ENCODE results near the gene HTATIP2. TPM values are rescaled to one million over a fixed set of nuclear protein-coding genes. Genes with fewer than 3 reads are reported as not detected.

HTATIP2 gene
- polyA plus RNA-seq, 1 donor from 2014 or later, result not detected

DNA sequence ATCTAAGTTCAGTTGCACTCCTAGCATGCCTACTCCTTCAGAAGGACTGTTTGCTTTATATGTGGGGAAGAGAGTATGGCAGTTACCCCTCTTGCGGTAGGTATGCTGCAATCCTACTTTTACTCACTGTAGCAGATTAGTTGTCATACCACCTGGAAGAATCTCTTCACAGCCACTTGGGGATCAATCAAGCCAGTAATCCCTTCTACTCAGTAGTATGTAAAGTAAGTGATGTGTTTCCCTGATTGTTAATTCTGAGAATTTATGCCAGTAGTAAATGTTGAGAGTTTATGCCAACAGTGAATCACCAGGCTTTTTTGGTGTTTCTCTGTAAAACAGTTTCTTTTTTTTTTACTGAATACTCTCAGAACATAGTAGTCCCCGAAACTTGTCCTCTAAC lies 58.4 kb downstream of the HTATIP2 start (continued):
- TF ChIP-seq, protein P1, sequence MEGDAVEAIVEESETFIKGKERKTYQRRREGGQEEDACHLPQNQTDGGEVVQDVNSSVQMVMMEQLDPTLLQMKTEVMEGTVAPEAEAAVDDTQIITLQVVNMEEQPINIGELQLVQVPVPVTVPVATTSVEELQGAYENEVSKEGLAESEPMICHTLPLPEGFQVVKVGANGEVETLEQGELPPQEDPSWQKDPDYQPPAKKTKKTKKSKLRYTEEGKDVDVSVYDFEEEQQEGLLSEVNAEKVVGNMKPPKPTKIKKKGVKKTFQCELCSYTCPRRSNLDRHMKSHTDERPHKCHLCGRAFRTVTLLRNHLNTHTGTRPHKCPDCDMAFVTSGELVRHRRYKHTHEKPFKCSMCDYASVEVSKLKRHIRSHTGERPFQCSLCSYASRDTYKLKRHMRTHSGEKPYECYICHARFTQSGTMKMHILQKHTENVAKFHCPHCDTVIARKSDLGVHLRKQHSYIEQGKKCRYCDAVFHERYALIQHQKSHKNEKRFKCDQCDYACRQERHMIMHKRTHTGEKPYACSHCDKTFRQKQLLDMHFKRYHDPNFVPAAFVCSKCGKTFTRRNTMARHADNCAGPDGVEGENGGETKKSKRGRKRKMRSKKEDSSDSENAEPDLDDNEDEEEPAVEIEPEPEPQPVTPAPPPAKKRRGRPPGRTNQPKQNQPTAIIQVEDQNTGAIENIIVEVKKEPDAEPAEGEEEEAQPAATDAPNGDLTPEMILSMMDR (IDR thresholded peaks at IDR 0.05; ENCODE audit: poor library complexity, severe bottlenecking), result no peak

DNA sequence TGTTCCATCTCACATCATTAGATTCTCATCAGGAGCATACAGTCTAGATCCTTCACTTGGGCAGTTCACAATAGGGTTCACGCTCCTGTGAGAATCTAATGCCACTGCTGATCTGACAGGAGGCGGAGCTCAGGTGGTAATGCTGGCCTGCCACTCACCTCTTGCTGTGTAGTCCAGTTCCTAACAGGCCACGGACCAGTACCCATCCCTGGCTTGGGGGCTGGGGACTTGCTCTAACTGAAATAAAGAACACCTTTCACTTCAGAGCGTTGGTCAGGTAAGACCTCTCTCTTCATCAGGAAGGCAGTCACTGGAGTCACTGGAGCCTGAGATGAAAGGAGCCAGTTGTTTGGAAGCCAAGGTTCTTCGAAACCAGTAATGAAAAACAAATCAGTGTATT lies 65.7 kb downstream of the HTATIP2 start:
- H3K9ac ChIP-seq (ENCODE audit: low read length), result no peak overlapping the region
- no peak overlapping the region for H3K4me3 ChIP-seq (ENCODE audit: low read length)
- no peaks in the 10 kb centered on the region for H3F3A ChIP-seq (ENCODE audit: insufficient read depth, low read length, poor library complexity, severe bottlenecking)
- H3K79me2 ChIP-seq (replicated peaks; ENCODE audit: insufficient read depth, low read length), result no peaks in the 10 kb centered on the region
- H4K20me1 ChIP-seq (ENCODE audit: insufficient read depth), result no peaks in the 10 kb centered on the region
- TF ChIP-seq, protein P1 (IDR thresholded peaks at IDR 0.05; ENCODE audit: poor library complexity, severe bottlenecking), result no peak
- no peak for TF ChIP-seq MXI1 (conservative IDR thresholded peaks at IDR 0.05; ENCODE audit: poor library complexity, severe bottlenecking)
- no peak overlapping the region for H3K4me2 ChIP-seq (ENCODE audit: low read length)
- H3K9me3 ChIP-seq (ENCODE audit: low read length), result no peaks in the 10 kb centered on the region
- H2AFZ ChIP-seq (ENCODE audit: low read depth, low read length), result no peak overlapping the region
- no peaks in the 10 kb centered on the region for H3K9me2 ChIP-seq (ENCODE audit: insufficient read depth, low read length)
- H3K27ac ChIP-seq (ENCODE audit: low read length), result no peak overlapping the region
- no peaks in the 10 kb centered on the region for H3K36me3 ChIP-seq (ENCODE audit: insufficient read depth, low read length)
- H3K27me3 ChIP-seq (ENCODE audit: insufficient read depth, low read depth, low read length), result no peaks in the 10 kb centered on the region

Other genes starting within 250 kb of the HTATIP2 start
- gene DBX1, start 203.2 kb upstream of the HTATIP2 start, polyA plus RNA-seq, result not detected in 2 replicates
- 16.5 and 16.7 TPM in 2 replicates for gene PRMT3, start 24.0 kb downstream of the HTATIP2 start, polyA plus RNA-seq
- not detected in 2 replicates for gene SLC6A5, start 235.9 kb downstream of the HTATIP2 start, polyA plus RNA-seq